ENCODE results near the gene GPRIN1.

The GPRIN1 gene

DNA sequence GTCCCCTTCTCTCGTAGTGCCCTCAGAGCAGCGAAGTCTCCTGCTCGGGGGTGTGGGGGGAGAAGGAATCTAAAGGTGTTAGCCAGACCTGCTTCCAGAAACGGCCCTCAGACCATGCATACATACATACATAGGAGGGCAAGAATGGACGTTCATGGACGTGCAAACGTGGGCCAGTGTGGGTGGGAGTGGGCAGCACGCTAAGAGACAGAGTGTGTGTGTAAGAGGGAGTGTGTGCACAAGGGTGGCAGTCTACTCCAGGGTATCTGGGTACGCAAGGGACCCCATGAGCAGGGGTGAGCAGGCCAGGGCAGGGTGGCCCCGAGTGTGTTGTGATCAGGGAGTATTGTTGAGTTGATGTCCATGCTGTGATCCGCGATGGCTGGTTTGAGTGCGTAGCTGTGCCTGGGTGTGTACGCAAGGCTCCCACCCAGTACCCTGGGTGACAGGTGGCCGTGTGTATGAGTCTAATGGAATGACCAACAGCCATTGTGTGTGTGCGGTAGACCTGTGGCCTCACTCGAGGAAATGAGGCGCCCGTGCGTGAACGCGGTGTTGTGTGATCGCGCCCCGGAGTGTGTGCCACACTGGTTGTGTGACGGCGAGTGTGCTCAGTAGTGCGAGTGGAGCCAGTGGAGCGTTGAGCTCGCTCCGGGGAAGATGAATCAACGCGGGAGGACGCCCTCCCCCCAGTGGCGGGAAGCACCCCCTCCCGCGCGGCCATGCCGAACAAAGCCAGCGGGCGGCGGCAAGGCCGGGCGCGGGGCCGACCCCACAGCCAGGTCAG, 826 bp downstream of the GPRIN1 start (continued):
- TF ChIP-seq ZNF404 (tag by site-specific recombination; IDR thresholded peaks at IDR 0.05) (no peak), ZNF140 (tag by site-specific recombination; IDR thresholded peaks at IDR 0.05) (no peak), ZNF19 (tag by site-specific recombination; IDR thresholded peaks at IDR 0.05; ENCODE audit: low read depth) (no peak), KLF9 (tag by site-specific recombination; IDR thresholded peaks at IDR 0.05; ENCODE audit: low read depth) (no peak), ZNF335 (tag by site-specific recombination; conservative IDR thresholded peaks at IDR 0.05) (peak; percentile 27; the same call in 1 of the 2 replicates), ZIC2 (tag by site-specific recombination; IDR thresholded peaks at IDR 0.05) (peak; percentile 80), SCRT1 (tag by site-specific recombination; IDR thresholded peaks at IDR 0.05; ENCODE audit: borderline replicate concordance) (0 out of 2 replicates have a peak, but pooled peaks have one; percentile 58), ZNF266 (tag by site-specific recombination; IDR thresholded peaks at IDR 0.05; ENCODE audit: low read depth) (no peak), ZFP37 (tag by site-specific recombination; IDR thresholded peaks at IDR 0.05) (no peak), KLF10 (tag by site-specific recombination; IDR thresholded peaks at IDR 0.05) (peak; percentile 59; the same call in 1 of the 2 replicates), ZBTB10 (tag by site-specific recombination; IDR thresholded peaks at IDR 0.05) (0 out of 2 replicates have a peak, but pooled peaks have one; percentile 21), EGR2 (tag by site-specific recombination; IDR thresholded peaks at IDR 0.05; ENCODE audit: low read depth) (peak; percentile 59), ZNF2 (tag by site-specific recombination; IDR thresholded peaks at IDR 0.05) (0 out of 2 replicates have a peak, but pooled peaks have one; percentile 47), ZNF174 (tag by site-specific recombination; IDR thresholded peaks at IDR 0.05) (no peak), ZNF510 (tag by site-specific recombination; IDR thresholded peaks at IDR 0.05; ENCODE audit: insufficient replicate concordance) (no peak), ZNF16 (tag by site-specific recombination; IDR thresholded peaks at IDR 0.05; ENCODE audit: low read depth) (no peak), ZEB2 (tag by site-specific recombination; IDR thresholded peaks at IDR 0.05) (no peak), REST (tag by site-specific recombination; IDR thresholded peaks at IDR 0.05) (0 out of 2 replicates have a peak, but pooled peaks have one; percentile 6), ZNF561 (tag by site-specific recombination; IDR thresholded peaks at IDR 0.05; ENCODE audit: borderline replicate concordance) (no peak), ZNF664 (tag by site-specific recombination; IDR thresholded peaks at IDR 0.05) (no peak)
- TF ChIP-seq, protein P1, sequence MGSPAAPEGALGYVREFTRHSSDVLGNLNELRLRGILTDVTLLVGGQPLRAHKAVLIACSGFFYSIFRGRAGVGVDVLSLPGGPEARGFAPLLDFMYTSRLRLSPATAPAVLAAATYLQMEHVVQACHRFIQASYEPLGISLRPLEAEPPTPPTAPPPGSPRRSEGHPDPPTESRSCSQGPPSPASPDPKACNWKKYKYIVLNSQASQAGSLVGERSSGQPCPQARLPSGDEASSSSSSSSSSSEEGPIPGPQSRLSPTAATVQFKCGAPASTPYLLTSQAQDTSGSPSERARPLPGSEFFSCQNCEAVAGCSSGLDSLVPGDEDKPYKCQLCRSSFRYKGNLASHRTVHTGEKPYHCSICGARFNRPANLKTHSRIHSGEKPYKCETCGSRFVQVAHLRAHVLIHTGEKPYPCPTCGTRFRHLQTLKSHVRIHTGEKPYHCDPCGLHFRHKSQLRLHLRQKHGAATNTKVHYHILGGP (tag by site-specific recombination; IDR thresholded peaks at IDR 0.05) = no peak
- TF ChIP-seq, protein P2, sequence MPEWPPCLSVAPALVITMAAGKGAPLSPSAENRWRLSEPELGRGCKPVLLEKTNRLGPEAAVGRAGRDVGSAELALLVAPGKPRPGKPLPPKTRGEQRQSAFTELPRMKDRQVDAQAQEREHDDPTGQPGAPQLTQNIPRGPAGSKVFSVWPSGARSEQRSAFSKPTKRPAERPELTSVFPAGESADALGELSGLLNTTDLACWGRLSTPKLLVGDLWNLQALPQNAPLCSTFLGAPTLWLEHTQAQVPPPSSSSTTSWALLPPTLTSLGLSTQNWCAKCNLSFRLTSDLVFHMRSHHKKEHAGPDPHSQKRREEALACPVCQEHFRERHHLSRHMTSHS (tag by site-specific recombination; IDR thresholded peaks at IDR 0.05) = no peak
- TF ChIP-seq, protein P3, sequence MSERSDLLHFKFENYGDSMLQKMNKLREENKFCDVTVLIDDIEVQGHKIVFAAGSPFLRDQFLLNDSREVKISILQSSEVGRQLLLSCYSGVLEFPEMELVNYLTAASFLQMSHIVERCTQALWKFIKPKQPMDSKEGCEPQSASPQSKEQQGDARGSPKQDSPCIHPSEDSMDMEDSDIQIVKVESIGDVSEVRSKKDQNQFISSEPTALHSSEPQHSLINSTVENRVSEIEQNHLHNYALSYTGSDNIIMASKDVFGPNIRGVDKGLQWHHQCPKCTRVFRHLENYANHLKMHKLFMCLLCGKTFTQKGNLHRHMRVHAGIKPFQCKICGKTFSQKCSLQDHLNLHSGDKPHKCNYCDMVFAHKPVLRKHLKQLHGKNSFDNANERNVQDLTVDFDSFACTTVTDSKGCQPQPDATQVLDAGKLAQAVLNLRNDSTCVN (tag by site-specific recombination; optimal IDR thresholded peaks at IDR 0.05) = peak; percentile 21
- TF ChIP-seq, protein P4, sequence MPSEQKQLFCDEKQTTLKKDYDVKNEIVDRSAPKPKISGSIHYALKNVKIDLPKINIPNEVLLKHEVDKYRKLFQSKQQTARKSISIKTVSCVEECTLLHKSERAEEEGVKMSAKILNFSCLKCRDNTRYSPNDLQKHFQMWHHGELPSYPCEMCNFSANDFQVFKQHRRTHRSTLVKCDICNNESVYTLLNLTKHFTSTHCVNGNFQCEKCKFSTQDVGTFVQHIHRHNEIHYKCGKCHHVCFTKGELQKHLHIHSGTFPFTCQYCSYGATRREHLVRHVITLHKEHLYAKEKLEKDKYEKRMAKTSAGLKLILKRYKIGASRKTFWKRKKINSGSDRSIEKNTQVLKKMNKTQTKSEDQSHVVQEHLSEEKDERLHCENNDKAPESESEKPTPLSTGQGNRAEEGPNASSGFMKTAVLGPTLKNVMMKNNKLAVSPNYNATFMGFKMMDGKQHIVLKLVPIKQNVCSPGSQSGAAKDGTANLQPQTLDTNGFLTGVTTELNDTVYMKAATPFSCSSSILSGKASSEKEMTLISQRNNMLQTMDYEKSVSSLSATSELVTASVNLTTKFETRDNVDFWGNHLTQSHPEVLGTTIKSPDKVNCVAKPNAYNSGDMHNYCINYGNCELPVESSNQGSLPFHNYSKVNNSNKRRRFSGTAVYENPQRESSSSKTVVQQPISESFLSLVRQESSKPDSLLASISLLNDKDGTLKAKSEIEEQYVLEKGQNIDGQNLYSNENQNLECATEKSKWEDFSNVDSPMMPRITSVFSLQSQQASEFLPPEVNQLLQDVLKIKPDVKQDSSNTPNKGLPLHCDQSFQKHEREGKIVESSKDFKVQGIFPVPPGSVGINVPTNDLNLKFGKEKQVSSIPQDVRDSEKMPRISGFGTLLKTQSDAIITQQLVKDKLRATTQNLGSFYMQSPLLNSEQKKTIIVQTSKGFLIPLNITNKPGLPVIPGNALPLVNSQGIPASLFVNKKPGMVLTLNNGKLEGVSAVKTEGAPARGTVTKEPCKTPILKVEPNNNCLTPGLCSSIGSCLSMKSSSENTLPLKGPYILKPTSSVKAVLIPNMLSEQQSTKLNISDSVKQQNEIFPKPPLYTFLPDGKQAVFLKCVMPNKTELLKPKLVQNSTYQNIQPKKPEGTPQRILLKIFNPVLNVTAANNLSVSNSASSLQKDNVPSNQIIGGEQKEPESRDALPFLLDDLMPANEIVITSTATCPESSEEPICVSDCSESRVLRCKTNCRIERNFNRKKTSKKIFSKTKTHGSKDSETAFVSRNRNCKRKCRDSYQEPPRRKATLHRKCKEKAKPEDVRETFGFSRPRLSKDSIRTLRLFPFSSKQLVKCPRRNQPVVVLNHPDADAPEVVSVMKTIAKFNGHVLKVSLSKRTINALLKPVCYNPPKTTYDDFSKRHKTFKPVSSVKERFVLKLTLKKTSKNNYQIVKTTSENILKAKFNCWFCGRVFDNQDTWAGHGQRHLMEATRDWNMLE (tag by site-specific recombination; conservative IDR thresholded peaks at IDR 0.05; ENCODE audit: low read depth) = no peak
